ENCODE data around the gene GPR160. TPM values are rescaled to one million over a fixed set of nuclear protein-coding genes. Genes with fewer than 3 reads are reported as not detected.

Gene GPR160
- total and polyA plus RNA-seq, 10 of the 15 experiments (the other 5 are each of a cell fraction or from before 2014, with no cell fraction given) = 1.2 to 57.7 (median 30.9) TPM

DNA sequence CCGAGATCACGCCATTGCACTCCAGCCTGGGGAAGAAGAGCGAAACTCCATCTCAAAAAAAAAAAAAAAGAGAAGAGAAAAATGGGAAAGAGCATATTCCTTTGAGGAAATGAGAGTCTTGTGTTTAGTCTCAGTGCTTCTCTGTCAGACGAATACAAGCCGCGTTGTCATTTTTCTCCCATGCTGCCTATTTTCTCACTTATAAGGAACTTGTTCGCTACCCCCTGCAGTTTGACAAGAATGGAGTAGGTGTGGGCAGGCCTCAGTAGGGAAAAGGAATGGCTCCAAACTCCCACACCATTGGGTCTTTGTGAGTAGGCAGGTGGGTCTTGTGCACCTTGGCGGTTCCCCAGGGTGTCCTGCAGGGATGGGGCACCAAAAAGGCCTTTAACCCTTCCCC, 6.5 kb downstream of the GPR160 start (continued):
- no peak for TF ChIP-seq EP300 (IDR thresholded peaks at IDR 0.05; ENCODE audit: borderline replicate concordance in 1 of 2, control insufficient read depth in 1 of 2, low read depth in 2 of 2, low read length in 2 of 2)
- no peak for TF ChIP-seq RAD51 (IDR thresholded peaks at IDR 0.05)
- TF ChIP-seq HDAC6 (IDR thresholded peaks at IDR 0.05; ENCODE audit: unreplicated experiment) = no peak
- no peak for TF ChIP-seq ZZZ3 (IDR thresholded peaks at IDR 0.05; ENCODE audit: control insufficient read depth, insufficient read length, low read depth)
- no peak for TF ChIP-seq WRNIP1 (IDR thresholded peaks at IDR 0.05; ENCODE audit: borderline replicate concordance, low read depth, low read length)
- TF ChIP-seq PML (IDR thresholded peaks at IDR 0.05; ENCODE audit: low read length) = no peak
- no peak for TF ChIP-seq ZSCAN29 (IDR thresholded peaks at IDR 0.05)

DNA sequence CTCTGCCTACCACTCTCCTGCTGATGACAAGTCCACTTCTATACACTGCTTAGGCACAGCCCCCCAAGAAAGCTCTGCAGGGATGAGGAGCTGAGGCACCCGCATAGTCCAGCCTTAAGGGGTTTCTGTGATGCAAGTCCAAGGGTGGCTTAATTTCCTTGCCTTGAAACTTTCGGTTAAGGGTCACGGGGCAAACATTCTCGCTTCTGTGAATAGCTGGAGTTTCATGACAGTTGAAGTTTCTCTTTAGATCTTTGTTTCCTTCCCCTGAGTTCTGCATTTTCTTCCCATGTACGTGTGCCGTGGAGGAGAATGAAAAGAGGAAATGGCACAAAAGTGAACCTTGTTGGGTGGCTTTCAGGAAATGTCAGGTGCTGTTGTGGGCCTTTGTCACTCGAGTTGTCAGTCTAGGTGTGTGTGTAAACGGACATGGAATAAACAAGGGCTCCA, 7.0 kb downstream of the GPR160 start:
- Histone ChIP-seq H3K79me2 (ENCODE audit: control insufficient read depth, insufficient read depth, low read length) (peaks cover 72% of the 10 kb centered on the region), H3K9ac (ENCODE audit: control insufficient read depth, insufficient read depth, low read length) (peak overlapping the region; percentile 66), H2AFZ (ENCODE audit: control insufficient read depth, low read depth, low read length) (no peak overlapping the region), H3K4me1 (ENCODE audit: control insufficient read depth, insufficient read depth, low read length) (peaks cover 43% of the 10 kb centered on the region), H3K27me3 (replicated peaks in 1 of 2; ENCODE audit: control insufficient read depth in 2 of 2, insufficient read depth in 2 of 2, low read length in 1 of 2) (peaks cover 0 to 4% of the 10 kb centered on the region in 2 experiments; a peak in 2 of 4 replicates), H4K20me1 (ENCODE audit: control insufficient read depth, insufficient read depth) (no peaks in the 10 kb centered on the region), H3K36me3 (ENCODE audit: control insufficient read depth in 2 of 2, insufficient read depth in 2 of 2, low read length in 1 of 2) (peaks cover 0 to 17% of the 10 kb centered on the region in 2 experiments; a peak in 1 of 4 replicates), H3K9me3 (replicated peaks; ENCODE audit: control insufficient read depth, insufficient read depth, low read length) (no peaks in the 10 kb centered on the region), H3K4me2 (ENCODE audit: control insufficient read depth, insufficient read depth) (peak overlapping the region; percentile 62), H3K4me3 (peak overlapping the region; percentile 53; the same call in 1 of the 2 replicates), H3K27ac (ENCODE audit: control insufficient read depth, insufficient read depth) (peak overlapping the region; percentile 95)
- RAD21 ChIA-PET (ENCODE audit: unreplicated experiment) = interaction anchor here (1.1 kb wide), 1 partner anchor 9 kb away, joined by 6 read pairs; no protein-coding TSS in a partner anchor
- SMC1A ChIA-PET (ENCODE audit: uncharacterized antibody, unreplicated experiment) = interaction anchor here (0.5 to 2.4 kb wide), 7 partner anchors 9 to 112 kb away, joined by 3 to 9 read pairs (median 4); partner anchors contain the start of gene SEC62
- BruUV-seq (replicated peaks) = no TSS peak
- CTCF ChIA-PET = interaction anchor here (0.9 to 1.6 kb wide), 6 partner anchors 9 to 285 kb away, joined by 3 to 6 read pairs (median 4); no protein-coding TSS in a partner anchor
- FAIRE-seq = peak; percentile 66
- peak; percentile 91 for DNase-seq (ENCODE audit: low read depth, low spot score)
- under 1% methylated on average over 8 of the region's 8 CpGs for WGBS (ENCODE audit: insufficient coverage, insufficient replicate concordance, low lambda C conversion rate, missing lambda C conversion rate)
- in situ Hi-C loops (cut with MboI) (loop anchor here (25.0 kb wide), 1 partner anchor 908 kb away; no protein-coding TSS in a partner anchor), intact Hi-C loops (cut with micrococcal nuclease; ENCODE audit: unreplicated experiment) (no loop called here)
- peak; percentile 77 for ATAC-seq
- POLR2A ChIA-PET = no interaction called here
- TF ChIP-seq, protein P1, sequence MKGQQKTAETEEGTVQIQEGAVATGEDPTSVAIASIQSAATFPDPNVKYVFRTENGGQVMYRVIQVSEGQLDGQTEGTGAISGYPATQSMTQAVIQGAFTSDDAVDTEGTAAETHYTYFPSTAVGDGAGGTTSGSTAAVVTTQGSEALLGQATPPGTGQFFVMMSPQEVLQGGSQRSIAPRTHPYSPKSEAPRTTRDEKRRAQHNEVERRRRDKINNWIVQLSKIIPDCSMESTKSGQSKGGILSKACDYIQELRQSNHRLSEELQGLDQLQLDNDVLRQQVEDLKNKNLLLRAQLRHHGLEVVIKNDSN (IDR thresholded peaks at IDR 0.05; ENCODE audit: borderline replicate concordance, extremely low read length, insufficient read depth, low read depth, low read length) = no peak
- peak; percentile 84 for TF ChIP-seq BCL11A (IDR thresholded peaks at IDR 0.05; ENCODE audit: low read depth, low read length)
- TF ChIP-seq ZNF24 (IDR thresholded peaks at IDR 0.05) = no peak
- TF ChIP-seq RCOR1 (conservative IDR thresholded peaks at IDR 0.05; ENCODE audit: low read depth, low read length) = no peak
- no peak for TF ChIP-seq TBL1XR1 (IDR thresholded peaks at IDR 0.05; ENCODE audit: low read depth, low read length)
- no peak; the same call in 1 of the 2 replicates for TF ChIP-seq FOXK2 (IDR thresholded peaks at IDR 0.05)
- no peak for TF ChIP-seq TAF1 (IDR thresholded peaks at IDR 0.05; ENCODE audit: borderline replicate concordance, low read depth, low read length)
- no peak for TF ChIP-seq SMC3 (IDR thresholded peaks at IDR 0.05; ENCODE audit: borderline replicate concordance, low read length)
- TF ChIP-seq, protein P2, sequence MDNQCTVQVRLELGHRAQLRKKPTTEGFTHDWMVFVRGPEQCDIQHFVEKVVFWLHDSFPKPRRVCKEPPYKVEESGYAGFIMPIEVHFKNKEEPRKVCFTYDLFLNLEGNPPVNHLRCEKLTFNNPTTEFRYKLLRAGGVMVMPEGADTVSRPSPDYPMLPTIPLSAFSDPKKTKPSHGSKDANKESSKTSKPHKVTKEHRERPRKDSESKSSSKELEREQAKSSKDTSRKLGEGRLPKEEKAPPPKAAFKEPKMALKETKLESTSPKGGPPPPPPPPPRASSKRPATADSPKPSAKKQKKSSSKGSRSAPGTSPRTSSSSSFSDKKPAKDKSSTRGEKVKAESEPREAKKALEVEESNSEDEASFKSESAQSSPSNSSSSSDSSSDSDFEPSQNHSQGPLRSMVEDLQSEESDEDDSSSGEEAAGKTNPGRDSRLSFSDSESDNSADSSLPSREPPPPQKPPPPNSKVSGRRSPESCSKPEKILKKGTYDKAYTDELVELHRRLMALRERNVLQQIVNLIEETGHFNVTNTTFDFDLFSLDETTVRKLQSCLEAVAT (IDR thresholded peaks at IDR 0.05) = no peak
- peak; percentile 74; the same call in 1 of the 2 replicates for TF ChIP-seq BACH1 (IDR thresholded peaks at IDR 0.05; ENCODE audit: borderline replicate concordance)
- TF ChIP-seq GATAD2B (conservative IDR thresholded peaks at IDR 0.05; ENCODE audit: low read depth) = no peak; the same call in 1 of the 2 replicates
- TF ChIP-seq IRF4 (IDR thresholded peaks at IDR 0.05; ENCODE audit: low read depth, low read length) = peak; percentile 89
